Smooth muscle cell (in vitro differentiated cells): ENCODE data around the gene MED13. TPM values are rescaled to one million over a fixed set of nuclear protein-coding genes. Genes with fewer than 3 reads are reported as not detected.

Experiments used
- DNase-seq: peaks from one replicate; lab custom pipeline; 2025; ENCODE audit not compliant: unreplicated experiment; lab: John Stamatoyannopoulos, UW
- H2AFZ ChIP-seq: fragments of 200-600 bp; sonication (generic); 2 replicates; pipeline ENCODE4 v1.6.0; 2016; ENCODE audit warnings: antibody characterized with exemption, low read depth, mild to moderate bottlenecking
- H3F3A ChIP-seq: fragments of 200-600 bp; sonication (generic); 2 replicates; pipeline ENCODE4 v1.6.0; 2017; ENCODE audit warnings: antibody characterized with exemption, low read depth
- H3K27ac ChIP-seq: fragments of 200-600 bp; sonication (generic); 2 replicates; pipeline ENCODE4 v1.5.1; 2016; ENCODE audit warnings: low read depth, mild to moderate bottlenecking
- H3K27me3 ChIP-seq: fragments of 200-600 bp; sonication (generic); 2 replicates; pipeline ENCODE4 v1.6.1; 2016; ENCODE audit warnings: low read depth, mild to moderate bottlenecking
- H3K36me3 ChIP-seq: fragments of 200-600 bp; sonication (generic); 2 replicates; pipeline ENCODE4 v1.5.1; 2016; ENCODE audit warnings: low read depth
- H3K4me1 ChIP-seq: fragments of 200-600 bp; sonication (generic); 2 replicates; pipeline ENCODE4 v1.5.1; 2016; ENCODE audit warnings: low read depth
- H3K4me2 ChIP-seq: fragments of 200-600 bp; sonication (generic); 2 replicates; pipeline ENCODE4 v1.6.0; 2016; ENCODE audit warnings: mild to moderate bottlenecking
- H3K4me3 ChIP-seq: fragments of 200-600 bp; sonication (generic); 2 replicates; pipeline ENCODE4 v1.5.1; 2016; ENCODE audit warnings: mild to moderate bottlenecking
- H3K79me2 ChIP-seq: fragments of 200-600 bp; sonication (generic); 2 replicates; pipeline ENCODE4 v1.6.0; 2016; ENCODE audit warnings: low read depth, mild to moderate bottlenecking
- H3K9ac ChIP-seq: fragments of 200-600 bp; sonication (generic); 2 replicates; pipeline ENCODE4 v1.6.0; 2016; ENCODE audit warnings: low read depth
- H3K9me3 ChIP-seq: fragments of 200-600 bp; sonication (generic); replicated peaks from 2 replicates; pipeline ENCODE4 v1.5.1; 2016; ENCODE audit warnings: low read depth
- H4K20me1 ChIP-seq: fragments of 200-600 bp; sonication (generic); 2 replicates; pipeline ENCODE4 v1.6.0; 2016; ENCODE audit warnings: low read depth
- WGBS: methylation state at CpG from one replicate; pipeline ENCODE4 v1.1.7; 2016; ENCODE audit warnings: low lambda C conversion rate; 5-methylcytosine and 5-hydroxymethylcytosine counted together
- polyA plus RNA-seq: library from polyadenylated mRNA; unstranded; fragments of >200 nt; fragmentation: Nextera tagmentation; extraction: Ambion mirVana; gene quantifications from 2 replicates; pipeline ENCODE4 v1.2.1, GENCODE V29; 2016
- total RNA-seq: library from RNA; depleted of rRNA; stranded (reverse); fragments of >200 nt; gene quantifications from 2 replicates; pipeline ENCODE4 v1.2.3, GENCODE V29; 2014
- TF ChIP-seq, protein P1 (sequence below): fragments of 200-600 bp; sonication (generic); IDR thresholded peaks from 2 replicates; pipeline ENCODE4 v1.5.1; 2017; ENCODE audit warnings: borderline replicate concordance, mild to moderate bottlenecking, antibody characterized with exemption; ENCODE audit not compliant: insufficient read depth, poor library complexity, severe bottlenecking

The MED13 gene
- total and polyA plus RNA-seq, 2 experiments from 2014 or later: 3.2 to 50.0 TPM

DNA sequence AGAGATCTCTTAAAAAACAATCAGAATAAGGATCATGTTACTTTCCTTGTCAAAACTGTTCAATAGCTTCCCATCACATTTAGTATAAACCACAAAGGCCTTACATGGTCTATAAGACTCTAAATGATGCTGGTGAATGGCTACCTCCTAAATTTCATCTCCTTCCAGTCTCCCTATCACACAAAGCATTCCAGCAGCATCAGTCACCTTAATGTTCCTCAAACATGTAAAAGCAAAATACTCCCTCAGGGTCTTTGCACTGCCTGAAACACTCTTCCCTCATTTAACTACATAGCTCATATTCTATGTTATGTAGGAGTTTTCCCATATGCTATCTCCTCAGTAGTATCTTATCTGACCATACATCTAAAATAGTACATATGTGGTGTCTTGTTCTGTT is 83.8 kb downstream of the MED13 start:
- Histone ChIP-seq H3K79me2 (peaks cover 72% of the 10 kb centered on the region), H3K4me1 (no peaks in the 10 kb centered on the region), H3K4me3 (no peak overlapping the region), H3K4me2 (no peak overlapping the region), H3K9me3 (no peaks in the 10 kb centered on the region), H3K27ac (no peak overlapping the region), H3F3A (no peaks in the 10 kb centered on the region), H3K27me3 (no peaks in the 10 kb centered on the region), H4K20me1 (peaks cover 53% of the 10 kb centered on the region), H3K36me3 (peaks cover 31% of the 10 kb centered on the region), H3K9ac (no peak overlapping the region), H2AFZ (no peak overlapping the region)
- TF ChIP-seq, protein P1, sequence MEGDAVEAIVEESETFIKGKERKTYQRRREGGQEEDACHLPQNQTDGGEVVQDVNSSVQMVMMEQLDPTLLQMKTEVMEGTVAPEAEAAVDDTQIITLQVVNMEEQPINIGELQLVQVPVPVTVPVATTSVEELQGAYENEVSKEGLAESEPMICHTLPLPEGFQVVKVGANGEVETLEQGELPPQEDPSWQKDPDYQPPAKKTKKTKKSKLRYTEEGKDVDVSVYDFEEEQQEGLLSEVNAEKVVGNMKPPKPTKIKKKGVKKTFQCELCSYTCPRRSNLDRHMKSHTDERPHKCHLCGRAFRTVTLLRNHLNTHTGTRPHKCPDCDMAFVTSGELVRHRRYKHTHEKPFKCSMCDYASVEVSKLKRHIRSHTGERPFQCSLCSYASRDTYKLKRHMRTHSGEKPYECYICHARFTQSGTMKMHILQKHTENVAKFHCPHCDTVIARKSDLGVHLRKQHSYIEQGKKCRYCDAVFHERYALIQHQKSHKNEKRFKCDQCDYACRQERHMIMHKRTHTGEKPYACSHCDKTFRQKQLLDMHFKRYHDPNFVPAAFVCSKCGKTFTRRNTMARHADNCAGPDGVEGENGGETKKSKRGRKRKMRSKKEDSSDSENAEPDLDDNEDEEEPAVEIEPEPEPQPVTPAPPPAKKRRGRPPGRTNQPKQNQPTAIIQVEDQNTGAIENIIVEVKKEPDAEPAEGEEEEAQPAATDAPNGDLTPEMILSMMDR: no peak
- DNase-seq: no peak

DNA sequence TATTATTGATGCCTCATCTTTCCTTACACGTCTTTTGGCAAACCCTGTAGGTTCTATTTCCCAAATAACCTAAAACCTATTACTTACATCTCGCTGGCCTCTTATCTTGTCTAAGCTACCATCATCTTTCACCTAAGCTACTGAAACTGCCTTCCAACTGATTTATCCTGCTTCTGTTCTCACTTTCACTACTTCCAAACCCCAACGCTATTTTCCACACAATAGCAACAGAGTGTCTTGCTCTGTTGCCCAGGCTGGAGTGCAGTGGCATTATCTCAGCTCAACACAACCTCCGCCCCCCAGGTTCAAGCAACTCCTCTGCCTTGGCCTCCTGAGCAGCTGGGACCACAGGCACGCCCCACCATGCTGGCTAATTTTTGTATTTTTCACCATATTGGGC is 84.5 kb downstream of the MED13 start:
- Histone ChIP-seq H3K9ac (no peak overlapping the region), H3K36me3 (peaks cover 31% of the 10 kb centered on the region), H3K4me2 (no peak overlapping the region), H4K20me1 (peaks cover 48% of the 10 kb centered on the region), H2AFZ (no peak overlapping the region), H3F3A (no peaks in the 10 kb centered on the region), H3K27me3 (no peaks in the 10 kb centered on the region), H3K4me1 (no peaks in the 10 kb centered on the region), H3K79me2 (peaks cover 79% of the 10 kb centered on the region), H3K27ac (no peak overlapping the region), H3K4me3 (no peak overlapping the region), H3K9me3 (no peaks in the 10 kb centered on the region)
- WGBS: 100% methylated on average over 5 of the region's 5 CpGs
- TF ChIP-seq, protein P1: no peak
- no peak for DNase-seq

DNA sequence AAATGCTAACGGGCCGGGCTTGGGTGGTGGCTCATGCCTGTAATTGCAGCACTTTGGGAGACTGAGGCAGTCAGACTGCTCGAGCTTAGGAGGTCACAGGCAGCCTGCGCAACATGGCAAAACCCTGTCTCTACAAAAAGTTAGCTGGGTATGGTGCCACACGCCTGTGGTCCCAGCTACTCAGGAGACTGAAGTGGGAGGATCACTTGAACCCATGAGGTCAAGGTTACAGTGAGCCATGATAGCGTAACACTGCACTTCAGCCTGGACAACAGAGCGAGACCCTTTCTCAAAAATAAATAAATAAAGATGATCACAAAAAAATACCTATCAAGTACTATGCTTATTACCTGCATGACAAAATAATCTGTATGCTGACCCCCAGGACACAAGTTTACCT is 91.0 kb downstream of the MED13 start:
- Histone ChIP-seq H3K27ac (no peak overlapping the region), H3K79me2 (peaks cover 51% of the 10 kb centered on the region), H3K27me3 (no peaks in the 10 kb centered on the region), H3K36me3 (peaks cover 12% of the 10 kb centered on the region), H3K4me1 (no peaks in the 10 kb centered on the region), H3F3A (no peaks in the 10 kb centered on the region), H3K9me3 (no peaks in the 10 kb centered on the region), H2AFZ (no peak overlapping the region), H4K20me1 (peaks cover 43% of the 10 kb centered on the region), H3K9ac (no peak overlapping the region), H3K4me3 (no peak overlapping the region), H3K4me2 (no peak overlapping the region)
- TF ChIP-seq, protein P1: no peak
- DNase-seq: no peak
- 97% methylated on average over 7 of the region's 7 CpGs for WGBS

DNA sequence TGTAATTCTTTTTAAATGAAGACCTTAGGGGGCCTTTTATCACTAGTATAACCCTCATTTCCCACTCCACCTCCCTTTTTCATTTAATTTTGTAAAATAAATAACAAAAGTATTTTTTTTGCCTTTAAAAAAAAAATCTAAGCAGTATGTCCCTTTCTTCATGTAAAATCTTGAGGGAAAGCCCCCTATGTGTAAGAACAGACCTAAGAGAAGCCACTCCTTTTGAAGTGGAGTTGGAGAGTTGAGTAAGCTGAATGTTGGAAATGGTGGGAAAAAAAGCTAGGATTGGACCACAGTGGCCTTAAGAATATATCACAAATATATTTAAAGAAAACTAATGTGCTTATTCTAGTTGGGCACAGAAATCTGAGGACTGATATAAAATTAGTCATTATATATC is 92.8 kb downstream of the MED13 start:
- Histone ChIP-seq H3K79me2 (peaks cover 35% of the 10 kb centered on the region), H3K4me3 (no peak overlapping the region), H3K9me3 (no peaks in the 10 kb centered on the region), H3K9ac (no peak overlapping the region), H3K4me1 (no peaks in the 10 kb centered on the region), H3K36me3 (peaks cover 13% of the 10 kb centered on the region), H3K27ac (no peak overlapping the region), H3K27me3 (no peaks in the 10 kb centered on the region), H3F3A (no peaks in the 10 kb centered on the region), H2AFZ (no peak overlapping the region), H3K4me2 (no peak overlapping the region), H4K20me1 (peaks cover 41% of the 10 kb centered on the region)
- TF ChIP-seq, protein P1: no peak
- DNase-seq: no peak
